Measurements from ENCODE around the gene KCTD20. TPM values are rescaled to one million over a fixed set of nuclear protein-coding genes. Genes with fewer than 3 reads are reported as not detected.

Gene KCTD20
- total and polyA plus RNA-seq, 2 of the 13 experiments (the other 11 are each of a cell fraction or from before 2014, with no cell fraction given) = 52.7 to 67.1 TPM

- TF ChIP-seq ZNF30 (CRISPR knock-in tag; IDR thresholded peaks at IDR 0.05) (no peak; the same call in 1 of the 2 replicates), TEF (CRISPR knock-in tag; IDR thresholded peaks at IDR 0.05) (no peak; the same call in 1 of the 2 replicates), ZNF17 (CRISPR knock-in tag; IDR thresholded peaks at IDR 0.05) (no peak), ZNF34 (CRISPR knock-in tag; IDR thresholded peaks at IDR 0.05; ENCODE audit: borderline replicate concordance) (0 out of 2 replicates have a peak, but pooled peaks have one; percentile 37), SUZ12 (IDR thresholded peaks at IDR 0.05; ENCODE audit: low read depth, low read length) (peak; percentile 42), SETDB1 (CRISPR knock-in tag; IDR thresholded peaks at IDR 0.05; ENCODE audit: borderline replicate concordance) (no peak), ZNF280D (CRISPR knock-in tag; IDR thresholded peaks at IDR 0.05) (no peak), NFKBIZ (CRISPR knock-in tag; IDR thresholded peaks at IDR 0.05) (peak; percentile 86), ZNF761 (CRISPR knock-in tag; conservative IDR thresholded peaks at IDR 0.05) (peak; percentile 91), HNRNPK (IDR thresholded peaks at IDR 0.05; ENCODE audit: low read depth, low read length, poor library complexity, severe bottlenecking) (no peak), FOXP1 (IDR thresholded peaks at IDR 0.05) (no peak), FOXP1 (CRISPR knock-in tag; IDR thresholded peaks at IDR 0.05) (peak; percentile 42; the same call in 1 of the 2 replicates), ZNF563 (CRISPR knock-in tag; IDR thresholded peaks at IDR 0.05) (peak; percentile 94)
- TF ChIP-seq, protein P1, sequence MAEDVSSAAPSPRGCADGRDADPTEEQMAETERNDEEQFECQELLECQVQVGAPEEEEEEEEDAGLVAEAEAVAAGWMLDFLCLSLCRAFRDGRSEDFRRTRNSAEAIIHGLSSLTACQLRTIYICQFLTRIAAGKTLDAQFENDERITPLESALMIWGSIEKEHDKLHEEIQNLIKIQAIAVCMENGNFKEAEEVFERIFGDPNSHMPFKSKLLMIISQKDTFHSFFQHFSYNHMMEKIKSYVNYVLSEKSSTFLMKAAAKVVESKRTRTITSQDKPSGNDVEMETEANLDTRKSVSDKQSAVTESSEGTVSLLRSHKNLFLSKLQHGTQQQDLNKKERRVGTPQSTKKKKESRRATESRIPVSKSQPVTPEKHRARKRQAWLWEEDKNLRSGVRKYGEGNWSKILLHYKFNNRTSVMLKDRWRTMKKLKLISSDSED (CRISPR knock-in tag; IDR thresholded peaks at IDR 0.05) = no peak
- TF ChIP-seq, protein P2, sequence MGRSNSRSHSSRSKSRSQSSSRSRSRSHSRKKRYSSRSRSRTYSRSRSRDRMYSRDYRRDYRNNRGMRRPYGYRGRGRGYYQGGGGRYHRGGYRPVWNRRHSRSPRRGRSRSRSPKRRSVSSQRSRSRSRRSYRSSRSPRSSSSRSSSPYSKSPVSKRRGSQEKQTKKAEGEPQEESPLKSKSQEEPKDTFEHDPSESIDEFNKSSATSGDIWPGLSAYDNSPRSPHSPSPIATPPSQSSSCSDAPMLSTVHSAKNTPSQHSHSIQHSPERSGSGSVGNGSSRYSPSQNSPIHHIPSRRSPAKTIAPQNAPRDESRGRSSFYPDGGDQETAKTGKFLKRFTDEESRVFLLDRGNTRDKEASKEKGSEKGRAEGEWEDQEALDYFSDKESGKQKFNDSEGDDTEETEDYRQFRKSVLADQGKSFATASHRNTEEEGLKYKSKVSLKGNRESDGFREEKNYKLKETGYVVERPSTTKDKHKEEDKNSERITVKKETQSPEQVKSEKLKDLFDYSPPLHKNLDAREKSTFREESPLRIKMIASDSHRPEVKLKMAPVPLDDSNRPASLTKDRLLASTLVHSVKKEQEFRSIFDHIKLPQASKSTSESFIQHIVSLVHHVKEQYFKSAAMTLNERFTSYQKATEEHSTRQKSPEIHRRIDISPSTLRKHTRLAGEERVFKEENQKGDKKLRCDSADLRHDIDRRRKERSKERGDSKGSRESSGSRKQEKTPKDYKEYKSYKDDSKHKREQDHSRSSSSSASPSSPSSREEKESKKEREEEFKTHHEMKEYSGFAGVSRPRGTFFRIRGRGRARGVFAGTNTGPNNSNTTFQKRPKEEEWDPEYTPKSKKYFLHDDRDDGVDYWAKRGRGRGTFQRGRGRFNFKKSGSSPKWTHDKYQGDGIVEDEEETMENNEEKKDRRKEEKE (IDR thresholded peaks at IDR 0.05) = no peak
- TF ChIP-seq, protein P3, sequence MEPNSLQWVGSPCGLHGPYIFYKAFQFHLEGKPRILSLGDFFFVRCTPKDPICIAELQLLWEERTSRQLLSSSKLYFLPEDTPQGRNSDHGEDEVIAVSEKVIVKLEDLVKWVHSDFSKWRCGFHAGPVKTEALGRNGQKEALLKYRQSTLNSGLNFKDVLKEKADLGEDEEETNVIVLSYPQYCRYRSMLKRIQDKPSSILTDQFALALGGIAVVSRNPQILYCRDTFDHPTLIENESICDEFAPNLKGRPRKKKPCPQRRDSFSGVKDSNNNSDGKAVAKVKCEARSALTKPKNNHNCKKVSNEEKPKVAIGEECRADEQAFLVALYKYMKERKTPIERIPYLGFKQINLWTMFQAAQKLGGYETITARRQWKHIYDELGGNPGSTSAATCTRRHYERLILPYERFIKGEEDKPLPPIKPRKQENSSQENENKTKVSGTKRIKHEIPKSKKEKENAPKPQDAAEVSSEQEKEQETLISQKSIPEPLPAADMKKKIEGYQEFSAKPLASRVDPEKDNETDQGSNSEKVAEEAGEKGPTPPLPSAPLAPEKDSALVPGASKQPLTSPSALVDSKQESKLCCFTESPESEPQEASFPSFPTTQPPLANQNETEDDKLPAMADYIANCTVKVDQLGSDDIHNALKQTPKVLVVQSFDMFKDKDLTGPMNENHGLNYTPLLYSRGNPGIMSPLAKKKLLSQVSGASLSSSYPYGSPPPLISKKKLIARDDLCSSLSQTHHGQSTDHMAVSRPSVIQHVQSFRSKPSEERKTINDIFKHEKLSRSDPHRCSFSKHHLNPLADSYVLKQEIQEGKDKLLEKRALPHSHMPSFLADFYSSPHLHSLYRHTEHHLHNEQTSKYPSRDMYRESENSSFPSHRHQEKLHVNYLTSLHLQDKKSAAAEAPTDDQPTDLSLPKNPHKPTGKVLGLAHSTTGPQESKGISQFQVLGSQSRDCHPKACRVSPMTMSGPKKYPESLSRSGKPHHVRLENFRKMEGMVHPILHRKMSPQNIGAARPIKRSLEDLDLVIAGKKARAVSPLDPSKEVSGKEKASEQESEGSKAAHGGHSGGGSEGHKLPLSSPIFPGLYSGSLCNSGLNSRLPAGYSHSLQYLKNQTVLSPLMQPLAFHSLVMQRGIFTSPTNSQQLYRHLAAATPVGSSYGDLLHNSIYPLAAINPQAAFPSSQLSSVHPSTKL (CRISPR knock-in tag; IDR thresholded peaks at IDR 0.05) = peak; percentile 62
Observed at GRCh38 chr6:36442671-36443470, at the start of gene KCTD20, which contains the start of gene PXT1 (continued).

Measured in HepG2 (cell line).